Measurements from ENCODE around the gene GRK5. TPM values are rescaled to one million over a fixed set of nuclear protein-coding genes. Genes with fewer than 3 reads are reported as not detected.

The GRK5 gene
- total RNA-seq, 1 experiment from 2014 or later, result 1.2 TPM

DNA sequence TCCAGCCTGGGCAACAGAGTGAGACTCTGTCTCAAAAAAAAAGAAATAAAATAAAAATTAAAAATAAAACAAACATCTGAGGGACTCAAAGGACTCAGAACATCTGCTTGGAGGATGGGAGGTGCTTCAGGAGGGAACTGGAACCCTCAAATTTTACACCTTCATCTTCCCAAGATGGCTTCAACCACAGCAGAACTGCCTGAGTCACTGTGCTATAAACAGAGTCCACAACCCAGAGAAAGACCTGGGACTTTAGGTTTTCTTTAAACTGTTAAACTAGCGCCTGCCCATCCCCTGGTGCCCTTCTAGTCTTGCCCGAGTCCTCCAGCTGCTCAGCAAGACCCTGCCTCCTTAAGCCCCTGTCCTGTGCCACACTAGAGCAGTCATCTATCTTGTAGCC, 294.3 kb downstream of the GRK5 start:
- H2BK15ac ChIP-seq (ENCODE audit: low read depth, low read length), result no peak overlapping the region
- H3K4me2 ChIP-seq (ENCODE audit: insufficient read depth, insufficient read length, low read length), result no peak overlapping the region
- H3K23me2 ChIP-seq (ENCODE audit: insufficient read length, low read depth, low read length, poor library complexity, severe bottlenecking), result no peaks in the 10 kb centered on the region
- H3K4me1 Mint-ChIP-seq, result peaks cover 0 to 13% of the 10 kb centered on the region in 2 experiments; a peak in 3 of 4 replicates
- no peaks in the 10 kb centered on the region for H3K9me3 ChIP-seq (ENCODE audit: control insufficient read depth, low read depth, low read length)
- DNase-seq, result no peak
- no peaks in the 10 kb centered on the region for H3K4me1 ChIP-seq (ENCODE audit: insufficient read depth, low read length)
- no peak overlapping the region for H2BK20ac ChIP-seq (ENCODE audit: low read depth, low read length, poor library complexity, severe bottlenecking)
- no peak overlapping the region for H2BK12ac ChIP-seq (ENCODE audit: insufficient read length, low read depth, low read length)
- H3K4ac ChIP-seq (ENCODE audit: low read depth, low read length), result no peak overlapping the region
- H2BK120ac ChIP-seq (ENCODE audit: low read depth, low read length, poor library complexity, severe bottlenecking), result no peak overlapping the region
- TF ChIP-seq, protein P1, sequence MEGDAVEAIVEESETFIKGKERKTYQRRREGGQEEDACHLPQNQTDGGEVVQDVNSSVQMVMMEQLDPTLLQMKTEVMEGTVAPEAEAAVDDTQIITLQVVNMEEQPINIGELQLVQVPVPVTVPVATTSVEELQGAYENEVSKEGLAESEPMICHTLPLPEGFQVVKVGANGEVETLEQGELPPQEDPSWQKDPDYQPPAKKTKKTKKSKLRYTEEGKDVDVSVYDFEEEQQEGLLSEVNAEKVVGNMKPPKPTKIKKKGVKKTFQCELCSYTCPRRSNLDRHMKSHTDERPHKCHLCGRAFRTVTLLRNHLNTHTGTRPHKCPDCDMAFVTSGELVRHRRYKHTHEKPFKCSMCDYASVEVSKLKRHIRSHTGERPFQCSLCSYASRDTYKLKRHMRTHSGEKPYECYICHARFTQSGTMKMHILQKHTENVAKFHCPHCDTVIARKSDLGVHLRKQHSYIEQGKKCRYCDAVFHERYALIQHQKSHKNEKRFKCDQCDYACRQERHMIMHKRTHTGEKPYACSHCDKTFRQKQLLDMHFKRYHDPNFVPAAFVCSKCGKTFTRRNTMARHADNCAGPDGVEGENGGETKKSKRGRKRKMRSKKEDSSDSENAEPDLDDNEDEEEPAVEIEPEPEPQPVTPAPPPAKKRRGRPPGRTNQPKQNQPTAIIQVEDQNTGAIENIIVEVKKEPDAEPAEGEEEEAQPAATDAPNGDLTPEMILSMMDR (conservative IDR thresholded peaks at IDR 0.05), result no peak
- no peak overlapping the region for H4K8ac ChIP-seq (replicated peaks; ENCODE audit: insufficient read length, low read depth, low read length)
- no peak overlapping the region for H2AFZ ChIP-seq (ENCODE audit: low read length)
- H2BK5ac ChIP-seq (ENCODE audit: insufficient read length, low read length), result no peak overlapping the region
- H3K56ac ChIP-seq (ENCODE audit: insufficient read length, low read depth, low read length), result no peak overlapping the region
- no peak overlapping the region for H3K27ac Mint-ChIP-seq
- H4K91ac ChIP-seq (ENCODE audit: insufficient read length, low read depth, low read length), result no peak overlapping the region
- peaks cover 14% of the 10 kb centered on the region for H3K27me3 Mint-ChIP-seq (ENCODE audit: low read depth)
- no peak overlapping the region for H3K23ac ChIP-seq (ENCODE audit: insufficient read length, low read depth, low read length)
- no peaks in the 10 kb centered on the region for H4K20me1 ChIP-seq (ENCODE audit: control insufficient read depth, insufficient read depth, insufficient read length)
- no peak overlapping the region for H3K27ac ChIP-seq (ENCODE audit: insufficient read length, low read depth, low read length)
- no peaks in the 10 kb centered on the region for H3K79me1 ChIP-seq (ENCODE audit: insufficient read depth, low read depth, low read length, poor library complexity, severe bottlenecking)
- no peak overlapping the region; a peak in 1 of 5 replicates for H3K4me3 Mint-ChIP-seq
- H3K27me3 ChIP-seq (ENCODE audit: insufficient read depth, low read length), result no peaks in the 10 kb centered on the region
- no peaks in the 10 kb centered on the region; a peak in 1 of 7 replicates for H3K36me3 Mint-ChIP-seq (ENCODE audit: insufficient read depth in 1 of 3, low read depth in 3 of 3)
- H3K14ac ChIP-seq (ENCODE audit: insufficient read depth, low read length), result no peak overlapping the region
- no peaks in the 10 kb centered on the region for H3K79me2 ChIP-seq (ENCODE audit: insufficient read depth, low read length)
- H3T11ph ChIP-seq (ENCODE audit: low read length), result no peak overlapping the region
- H3K9me3 Mint-ChIP-seq, result no peaks in the 10 kb centered on the region
- H3K18ac ChIP-seq (ENCODE audit: insufficient read length, low read depth, low read length), result no peak overlapping the region
- WGBS (ENCODE audit: extremely low coverage, insufficient read length, low lambda C conversion rate), result no CpG with 5 or more reads among the region's 2 CpGs
- H4K5ac ChIP-seq (ENCODE audit: insufficient read length, low read depth, low read length), result no peak overlapping the region
- H2AK5ac ChIP-seq (ENCODE audit: insufficient read length, low read length), result no peak overlapping the region
- no peak overlapping the region for H3K9ac ChIP-seq (ENCODE audit: extremely low read depth, insufficient read length, low read length)

All from H9 (cell line).